NB4 (cell line): Measurements from ENCODE around the gene RGL3.

Experiments
- MAX ChIP-seq: IDR thresholded peaks from 2 replicates; pipeline ENCODE4 v1.6.1; 2011; ENCODE audit warnings: low read depth, low read length
- POLR2A ChIP-seq: IDR thresholded peaks from 2 replicates; pipeline ENCODE4 v1.6.1; 2011; ENCODE audit warnings: mild to moderate bottlenecking; ENCODE audit not compliant: insufficient read length; ENCODE audit errors: extremely low read depth
- TF ChIP-seq, protein P1 (sequence below): IDR thresholded peaks from one replicate; pipeline ENCODE4 v1.5.1; 2012; ENCODE audit warnings: low read depth, low read length

- TF ChIP-seq, protein P1, sequence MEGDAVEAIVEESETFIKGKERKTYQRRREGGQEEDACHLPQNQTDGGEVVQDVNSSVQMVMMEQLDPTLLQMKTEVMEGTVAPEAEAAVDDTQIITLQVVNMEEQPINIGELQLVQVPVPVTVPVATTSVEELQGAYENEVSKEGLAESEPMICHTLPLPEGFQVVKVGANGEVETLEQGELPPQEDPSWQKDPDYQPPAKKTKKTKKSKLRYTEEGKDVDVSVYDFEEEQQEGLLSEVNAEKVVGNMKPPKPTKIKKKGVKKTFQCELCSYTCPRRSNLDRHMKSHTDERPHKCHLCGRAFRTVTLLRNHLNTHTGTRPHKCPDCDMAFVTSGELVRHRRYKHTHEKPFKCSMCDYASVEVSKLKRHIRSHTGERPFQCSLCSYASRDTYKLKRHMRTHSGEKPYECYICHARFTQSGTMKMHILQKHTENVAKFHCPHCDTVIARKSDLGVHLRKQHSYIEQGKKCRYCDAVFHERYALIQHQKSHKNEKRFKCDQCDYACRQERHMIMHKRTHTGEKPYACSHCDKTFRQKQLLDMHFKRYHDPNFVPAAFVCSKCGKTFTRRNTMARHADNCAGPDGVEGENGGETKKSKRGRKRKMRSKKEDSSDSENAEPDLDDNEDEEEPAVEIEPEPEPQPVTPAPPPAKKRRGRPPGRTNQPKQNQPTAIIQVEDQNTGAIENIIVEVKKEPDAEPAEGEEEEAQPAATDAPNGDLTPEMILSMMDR: peak; percentile 18
- no peak for TF ChIP-seq POLR2A
- no peak for TF ChIP-seq MAX
These were observed 41.1 kb upstream of the RGL3 start for GRCh38 chr19:11460207-11460606.
